ENCODE measurements around the gene SSH2. TPM values are rescaled to one million over a fixed set of nuclear protein-coding genes. Genes with fewer than 3 reads are reported as not detected.

SSH2 gene
- total RNA-seq, 1 experiment from 2014 or later = 13.8 TPM

DNA sequence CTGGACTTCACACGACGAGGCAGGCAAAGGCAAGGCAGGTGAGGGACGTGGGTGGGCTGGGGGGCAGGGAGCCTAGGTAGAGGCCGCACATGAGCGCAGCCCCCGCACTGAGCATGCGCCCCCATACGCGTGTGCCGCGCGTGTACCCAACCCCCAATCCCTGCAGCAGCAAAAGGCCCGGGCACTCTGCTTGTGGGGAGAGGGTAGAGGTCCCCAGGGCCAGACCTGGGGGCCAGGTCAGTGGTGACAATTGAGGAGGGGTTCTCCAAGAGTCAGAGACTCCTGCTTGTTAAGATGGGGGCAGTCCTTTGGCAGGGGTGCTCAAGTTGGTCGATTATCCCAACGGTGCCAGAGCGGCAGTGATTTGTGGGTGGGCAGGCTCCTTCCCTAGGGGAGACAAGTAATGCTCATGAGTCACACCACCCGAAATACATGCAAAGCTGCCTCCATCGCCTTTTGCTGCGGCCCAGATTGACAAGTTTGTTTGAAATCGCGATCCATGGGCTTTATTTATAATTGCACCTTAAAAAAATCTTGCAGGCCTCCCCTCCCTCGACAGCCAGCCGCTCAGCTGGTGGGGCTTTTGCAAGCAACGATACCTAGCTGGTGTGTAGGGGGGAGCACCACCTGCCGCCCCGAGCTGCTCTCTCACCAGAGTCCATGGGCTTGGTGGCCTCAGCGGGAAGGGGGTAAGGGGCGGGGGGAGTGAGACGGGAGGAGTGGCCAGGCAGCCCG is 339.4 kb downstream of the SSH2 start:
- peak; percentile 67 for DNase-seq (ENCODE audit: low spot score)

DNA sequence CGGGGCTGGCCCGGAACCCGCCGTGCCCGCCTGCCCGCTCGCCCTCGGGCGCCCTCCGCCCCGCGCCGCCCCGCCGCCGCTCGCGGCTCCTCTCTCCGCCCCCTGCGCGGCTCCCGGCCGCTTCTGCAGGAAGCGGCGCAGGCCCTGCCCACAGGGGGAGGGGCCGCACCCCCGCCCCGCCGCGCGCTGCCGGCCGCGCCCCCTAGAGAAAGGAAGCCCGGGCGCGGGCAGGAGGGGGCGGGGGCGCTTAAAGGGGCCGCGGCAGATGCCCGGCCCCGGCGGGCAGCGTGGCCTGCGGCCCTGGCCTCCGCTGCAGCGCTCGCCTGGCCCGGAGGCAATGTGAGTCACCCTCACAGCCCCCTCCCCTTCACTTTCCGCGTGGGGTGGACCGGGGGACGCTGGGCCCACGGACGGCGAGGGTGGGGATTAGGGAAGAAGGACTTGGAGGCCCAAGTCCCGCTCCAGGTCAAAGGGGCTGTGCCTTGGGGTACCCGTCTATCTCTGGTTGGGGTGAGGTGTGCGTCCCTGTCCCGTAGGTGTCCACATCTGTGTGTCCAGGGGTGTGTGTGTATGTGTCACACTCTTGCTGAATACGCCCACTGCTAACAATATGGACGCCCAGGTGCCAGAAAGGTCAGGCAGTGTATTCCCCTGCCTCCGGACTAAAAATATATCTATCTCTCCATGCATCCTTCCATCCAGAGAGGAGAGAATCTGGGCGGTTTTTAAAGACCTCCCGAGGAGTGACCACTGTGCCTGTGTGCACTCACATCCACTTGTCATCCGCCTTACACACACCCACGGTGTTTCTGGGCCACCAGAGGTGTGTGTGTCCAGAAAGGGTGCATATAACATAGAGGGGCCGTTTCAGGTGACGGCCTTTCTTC is 340.3 kb downstream of the SSH2 start, which contains the start of gene GIT1:
TSS of gene GIT1 (minus strand) at position 125 of the 887 bp plus-strand sequence. CDS start 270 bp downstream, outside the sequence.
- DNase-seq (ENCODE audit: low spot score) = peak; percentile 63

DNA sequence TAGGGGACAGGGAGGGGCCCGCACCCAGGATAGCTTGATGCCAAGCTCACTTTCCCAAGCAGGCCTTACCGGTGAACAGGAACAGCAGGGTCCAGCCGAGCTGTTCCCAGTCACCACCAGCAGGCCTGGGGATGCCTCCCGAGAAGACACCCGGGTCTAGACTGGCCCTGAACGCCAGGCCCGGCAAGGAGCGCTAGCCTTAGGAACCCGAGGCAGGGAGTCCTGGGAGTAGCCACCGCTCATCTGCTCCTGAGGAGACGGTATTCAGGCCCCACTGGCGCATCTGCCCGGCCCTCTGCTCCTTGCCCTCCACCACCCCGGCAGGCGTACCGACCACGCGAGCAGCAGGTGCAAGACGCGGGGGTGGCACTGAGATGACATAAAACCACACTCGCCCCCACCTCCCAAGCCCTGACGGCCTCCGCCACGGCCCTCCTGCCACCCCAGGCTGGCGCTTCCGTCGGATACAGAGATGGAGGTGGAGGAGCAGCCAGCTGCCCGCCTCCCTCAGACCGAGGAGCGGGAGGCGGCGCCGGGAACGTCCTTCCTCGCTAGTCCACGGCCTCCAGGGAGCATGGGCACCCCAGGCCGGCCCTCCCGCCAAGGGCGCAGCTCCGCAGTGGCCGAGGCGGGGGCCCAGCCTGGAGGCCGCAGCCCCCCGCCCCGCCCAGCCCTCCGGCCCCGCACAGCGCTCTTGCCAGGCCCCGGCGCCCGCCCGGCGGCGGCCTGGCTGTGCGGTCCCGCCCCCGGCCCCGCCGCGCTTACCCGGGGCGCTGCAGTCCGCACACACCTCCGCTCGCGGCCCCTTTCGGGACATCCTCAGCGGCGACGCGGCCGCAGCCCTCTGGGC is 341.2 kb downstream of the SSH2 start:
- DNase-seq (ENCODE audit: low spot score) = no peak

DNA sequence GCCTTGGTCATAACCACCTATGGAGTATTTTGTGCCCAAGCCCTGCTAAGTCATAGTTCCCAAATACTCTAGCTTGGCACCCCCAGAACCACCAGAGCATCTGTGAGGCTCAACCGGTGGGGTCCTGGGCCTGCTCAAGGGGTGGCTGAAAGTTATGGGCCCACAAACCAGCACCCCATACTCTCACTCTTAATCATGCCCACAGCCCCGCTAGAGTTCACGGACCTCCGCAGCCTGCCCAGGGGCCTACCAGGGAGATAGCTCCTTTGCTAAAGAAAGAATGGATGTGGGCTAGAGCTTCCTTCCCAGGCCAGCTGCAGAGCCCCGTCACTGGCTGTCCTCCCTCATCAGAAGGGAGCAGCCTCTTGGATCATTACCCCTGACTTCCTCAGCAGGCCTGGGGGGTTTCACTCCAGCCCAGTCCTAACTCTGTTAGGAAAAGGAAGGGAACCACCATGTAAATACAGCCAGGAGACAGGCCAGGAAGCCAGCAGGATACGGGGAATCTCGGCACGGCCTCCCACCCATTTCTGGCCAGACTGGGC is 341.9 kb downstream of the SSH2 start:
- DNase-seq (ENCODE audit: low spot score) = no peak

DNA sequence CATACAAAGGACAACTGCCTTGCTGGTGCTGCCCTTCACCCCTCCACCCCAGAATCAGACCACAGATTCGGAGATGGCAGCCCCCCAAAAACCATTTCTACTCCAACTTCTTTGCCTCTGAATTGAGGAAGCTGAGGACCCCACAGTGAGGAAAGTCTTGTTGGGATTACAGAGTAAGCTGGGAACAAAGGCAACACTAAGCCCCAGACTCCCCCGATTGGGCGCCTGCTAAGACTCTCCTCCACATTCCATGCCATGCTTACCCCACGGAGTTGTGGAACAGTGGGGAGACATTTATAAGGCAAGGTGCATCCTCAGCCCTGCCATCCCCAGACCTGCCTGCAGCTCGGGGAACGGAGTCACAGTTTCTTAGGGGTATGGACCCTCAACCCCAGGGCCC is 342.4 kb downstream of the SSH2 start:
- DNase-seq (ENCODE audit: low spot score) = no peak

DNA sequence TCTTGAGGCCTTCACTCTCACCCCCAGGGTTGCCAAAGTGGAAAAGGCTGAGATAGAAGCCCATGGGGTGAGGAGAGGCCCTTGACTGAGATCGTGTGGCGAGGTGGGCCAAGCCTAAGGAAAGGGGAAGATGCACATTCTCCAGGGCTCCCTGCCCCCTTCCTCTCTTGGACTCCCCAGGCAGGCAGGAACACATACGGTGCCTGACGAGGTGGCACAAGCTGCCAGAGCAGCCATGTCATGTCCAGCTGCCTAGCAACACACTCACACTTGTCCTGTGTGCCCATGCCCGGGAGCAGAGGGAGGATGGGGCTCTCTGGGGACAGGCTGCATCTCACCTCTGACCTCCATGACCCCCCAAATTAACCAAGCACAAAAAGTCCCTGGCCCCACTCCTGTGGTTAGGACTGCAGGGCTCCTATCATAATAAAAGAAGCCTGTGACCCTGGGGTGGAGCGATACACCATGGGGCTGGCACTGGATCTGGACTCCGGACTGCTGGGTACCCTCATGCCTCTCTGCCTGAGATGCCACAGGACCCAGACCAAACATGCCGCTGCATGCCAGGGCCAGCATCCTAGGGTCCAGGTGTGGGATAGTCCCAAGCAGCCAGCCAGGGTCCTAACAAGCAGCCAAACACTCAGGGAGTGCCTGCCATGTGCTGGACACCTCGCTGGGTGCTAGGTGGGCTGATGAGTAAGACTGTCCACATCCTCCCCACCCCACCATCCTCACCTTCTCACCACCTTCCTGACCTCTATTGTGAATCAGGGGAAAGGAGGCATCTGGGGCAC is 343.2 kb downstream of the SSH2 start:
- DNase-seq (ENCODE audit: low spot score) = no peak

DNA sequence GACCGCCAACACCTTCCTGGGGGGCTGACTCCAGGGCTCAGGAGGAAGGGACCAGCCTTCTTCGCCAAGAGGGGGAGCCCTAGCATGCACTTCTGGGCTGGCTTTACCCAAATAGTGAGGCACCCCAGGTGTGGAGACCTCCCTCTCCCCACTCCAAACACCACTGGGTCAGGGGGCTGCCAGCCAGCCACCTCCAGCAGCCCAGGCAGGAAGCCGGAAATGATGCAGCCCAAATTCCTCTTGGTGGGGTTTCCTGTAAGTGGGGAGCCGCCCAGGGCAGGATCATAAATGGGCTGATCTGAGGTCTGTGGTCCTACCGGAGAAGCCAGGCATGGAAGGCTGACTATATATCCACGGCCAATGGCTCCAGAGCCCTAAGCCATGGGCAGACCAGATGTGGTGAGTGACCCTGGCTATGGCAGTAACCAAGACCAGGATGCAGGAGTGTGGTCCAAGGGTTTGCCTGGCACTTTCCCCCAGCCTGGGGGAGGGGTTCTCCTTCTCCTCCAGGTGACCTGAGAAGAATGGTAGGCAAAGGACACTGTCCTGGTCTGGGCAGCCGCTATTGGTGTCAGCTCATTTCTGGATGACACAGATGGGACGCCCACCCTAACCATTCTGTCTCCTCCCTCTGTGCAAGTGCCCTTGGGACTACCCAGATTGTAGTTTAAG is 344.8 kb downstream of the SSH2 start:
- peak; percentile 67 for DNase-seq (ENCODE audit: low spot score)

DNA sequence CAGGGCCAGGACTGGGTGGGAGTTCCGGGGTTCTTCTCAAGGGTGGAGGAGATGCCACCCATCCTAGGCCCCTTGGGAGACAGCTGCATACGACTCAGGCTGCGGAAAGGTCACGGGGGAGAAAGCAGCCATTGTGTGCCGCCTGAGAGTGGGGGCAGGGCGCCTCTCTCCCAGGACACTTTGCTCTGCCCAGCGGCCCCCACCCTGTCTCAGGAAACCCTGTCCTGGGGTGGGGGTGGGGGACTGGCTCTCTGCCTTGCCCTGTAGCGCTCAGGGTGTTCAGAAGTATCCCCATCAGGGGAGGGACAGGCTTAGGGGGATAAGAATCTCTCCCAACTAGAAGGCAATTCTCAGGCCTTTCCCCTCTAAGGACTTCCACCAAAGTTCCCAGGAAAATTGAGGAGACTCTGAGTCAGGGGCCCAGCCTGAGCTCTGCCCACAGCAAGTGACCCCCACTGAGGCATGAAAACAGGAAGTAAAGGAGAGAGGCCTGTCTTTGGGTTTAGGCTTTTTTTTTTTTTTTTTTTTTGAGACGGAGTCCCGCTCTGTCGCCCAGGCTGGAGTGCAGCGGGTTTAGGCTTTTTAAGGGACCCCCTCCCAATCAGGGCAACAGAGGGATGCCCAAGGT is 345.5 kb downstream of the SSH2 start:
- DNase-seq (ENCODE audit: low spot score) = no peak

DNA sequence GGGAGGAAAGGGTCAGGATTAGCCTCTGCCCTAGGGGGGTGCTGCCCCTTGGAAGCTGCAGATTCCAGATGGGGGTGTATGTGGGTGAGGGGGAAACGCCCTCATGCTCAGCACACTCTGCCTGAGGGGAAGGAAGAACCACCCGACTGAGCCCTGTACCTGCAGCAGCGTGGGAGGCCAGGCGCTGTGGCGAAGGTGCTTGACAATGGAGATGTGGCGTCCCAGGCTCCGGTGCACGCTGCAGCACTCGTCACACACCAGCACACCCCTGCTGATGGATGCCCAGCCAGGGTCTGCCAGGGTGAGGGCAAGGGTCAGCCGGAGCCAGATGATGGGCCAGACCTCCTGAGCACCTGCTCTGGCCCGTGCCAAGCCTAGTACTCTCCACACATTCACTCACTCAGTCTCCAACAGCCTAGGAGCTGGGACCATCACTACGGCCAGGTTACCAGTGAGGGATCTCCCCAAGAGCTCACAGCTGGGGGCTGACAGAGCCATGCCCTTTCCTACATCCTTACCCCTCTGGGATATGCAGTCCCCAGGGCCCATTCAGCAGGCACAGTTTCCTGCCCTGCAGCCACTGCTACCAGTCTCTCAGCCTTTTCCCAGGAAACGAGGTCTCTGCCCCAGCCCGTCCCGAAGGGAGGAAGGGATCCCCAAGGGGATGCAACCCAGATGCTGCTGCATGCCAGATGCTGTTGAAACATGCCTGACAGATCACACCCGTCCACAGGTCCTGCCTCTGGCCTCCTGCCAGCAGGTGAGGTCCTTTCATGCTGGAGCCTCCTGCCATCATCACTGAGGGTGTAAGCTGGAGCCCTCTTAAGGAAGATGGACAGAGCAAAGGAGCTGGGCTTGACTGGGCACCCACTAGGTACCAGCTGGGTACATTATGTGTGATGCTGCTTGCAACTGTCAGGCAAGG is 346.4 kb downstream of the SSH2 start:
- DNase-seq (ENCODE audit: low spot score) = no peak

DNA sequence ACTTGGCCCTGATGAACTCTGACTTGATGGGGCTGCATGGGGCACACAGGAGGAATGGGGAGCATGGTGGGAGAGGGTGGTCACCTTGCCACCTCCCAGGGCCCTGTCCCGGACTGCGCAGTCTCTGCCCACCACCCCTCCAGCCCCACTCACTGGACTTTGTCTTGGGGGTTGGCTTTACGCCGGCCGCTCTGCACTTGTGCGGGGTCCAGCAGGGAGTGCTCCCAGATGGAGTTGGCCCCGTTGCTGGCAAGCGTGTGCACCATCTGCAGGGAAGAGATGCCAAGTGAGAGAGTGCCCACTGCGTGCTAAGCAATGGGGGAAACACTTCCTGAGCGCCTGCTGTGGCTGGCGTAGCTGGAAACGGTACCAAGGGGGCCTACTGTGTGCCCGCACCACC is 347.3 kb downstream of the SSH2 start:
- DNase-seq (ENCODE audit: low spot score) = no peak

DNA sequence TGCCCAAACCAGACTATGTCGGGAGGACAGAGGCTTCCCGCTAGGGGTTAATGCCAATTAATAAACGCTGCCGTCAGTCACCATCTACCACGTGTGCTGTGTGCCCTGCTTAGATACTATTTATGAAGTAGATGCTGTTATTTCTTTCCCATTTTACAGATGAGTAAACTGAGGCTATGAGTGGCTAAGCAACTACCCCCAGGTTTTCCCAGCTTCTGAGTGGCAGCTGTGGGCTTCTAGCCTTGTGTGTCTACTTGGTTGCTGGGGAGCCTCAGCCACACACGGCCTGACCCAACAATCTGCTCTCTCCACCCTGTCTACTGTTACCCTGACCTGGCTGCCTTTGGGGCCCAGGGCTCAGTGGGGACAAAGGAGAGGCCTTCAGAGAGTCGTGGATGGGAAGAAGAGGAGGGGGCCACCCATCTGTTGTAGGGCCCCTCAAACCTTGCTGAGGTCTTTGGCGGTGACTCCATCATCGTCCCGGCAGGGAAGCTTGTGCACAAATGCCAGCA is 347.7 kb downstream of the SSH2 start:
- DNase-seq (ENCODE audit: low spot score) = no peak

DNA sequence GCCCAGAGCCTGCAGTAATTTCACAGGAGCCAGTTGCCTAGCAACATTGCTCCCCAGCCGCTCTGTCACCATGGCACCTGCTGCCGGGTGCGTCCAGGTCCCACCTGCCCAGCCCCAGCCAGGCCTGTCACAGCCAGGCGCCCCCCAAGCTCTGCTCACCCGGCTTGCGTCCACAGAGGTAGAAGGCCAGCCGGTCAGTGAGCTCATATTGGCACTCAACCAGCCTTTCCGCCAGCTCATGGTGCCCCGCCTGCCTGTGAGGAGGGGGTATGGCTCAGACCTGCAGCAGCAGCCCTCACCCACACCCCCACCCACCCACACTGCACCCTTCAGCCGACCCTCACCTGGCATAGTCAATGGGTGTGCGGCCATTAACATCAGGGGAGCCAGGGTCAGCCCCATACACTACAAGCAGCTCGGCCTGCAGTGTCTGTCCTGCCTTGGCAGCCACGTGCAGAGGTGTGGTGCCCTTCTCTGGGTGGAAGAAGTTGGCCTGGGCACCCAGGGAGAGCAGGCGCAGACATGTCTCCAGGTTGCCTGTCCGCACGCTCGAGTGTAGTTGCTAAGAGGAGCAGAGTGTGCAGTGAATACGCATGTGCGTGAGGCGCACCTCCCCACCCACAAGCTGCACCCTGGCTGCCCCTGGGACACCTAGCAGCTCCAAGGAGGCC is 348.3 kb downstream of the SSH2 start:
- DNase-seq (ENCODE audit: low spot score) = no peak

DNA sequence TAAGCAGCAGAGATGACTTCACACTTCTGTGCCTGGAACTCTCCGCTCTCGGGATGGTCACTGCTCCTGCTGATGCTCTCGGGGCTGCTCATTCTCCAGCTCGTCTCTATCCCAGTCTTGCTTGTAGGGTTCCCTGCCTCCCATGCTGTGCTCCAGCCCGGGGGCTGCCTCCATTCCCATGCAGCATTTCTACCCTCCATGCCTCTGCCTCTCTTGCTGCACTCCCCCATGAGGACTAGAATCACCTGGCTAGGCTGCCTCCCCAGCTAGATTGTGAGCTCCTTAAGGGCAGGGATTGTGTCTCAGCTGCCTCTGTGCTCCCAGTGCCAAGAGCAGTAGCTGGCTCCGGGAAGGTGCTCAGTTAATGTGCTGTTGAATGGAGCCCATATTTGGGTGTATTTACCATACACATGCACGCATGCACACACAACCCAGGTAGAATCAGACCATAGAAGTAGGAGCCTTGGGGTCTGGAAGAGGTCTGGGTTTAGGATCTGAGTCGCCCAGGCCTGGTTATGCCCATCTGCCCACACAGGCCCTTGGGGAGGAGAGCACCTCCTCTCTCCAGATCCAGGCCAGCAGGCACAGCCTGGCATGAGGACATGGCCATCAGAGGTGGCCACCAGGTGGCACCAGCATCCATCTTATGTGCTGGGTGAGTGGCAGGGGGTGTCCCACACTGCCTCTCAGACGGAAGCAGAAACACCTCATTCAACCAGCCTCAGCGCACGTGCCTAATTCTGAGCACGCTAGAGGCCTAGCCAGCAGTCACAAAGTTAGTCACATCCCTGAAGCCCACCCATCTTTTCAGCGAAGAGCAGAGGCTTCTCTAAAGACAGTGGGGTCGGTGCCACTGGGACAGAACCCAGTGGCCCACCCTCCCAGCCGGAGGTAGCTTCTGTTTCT is 349.9 kb downstream of the SSH2 start:
- DNase-seq (ENCODE audit: low spot score) = peak; percentile 85

DNA sequence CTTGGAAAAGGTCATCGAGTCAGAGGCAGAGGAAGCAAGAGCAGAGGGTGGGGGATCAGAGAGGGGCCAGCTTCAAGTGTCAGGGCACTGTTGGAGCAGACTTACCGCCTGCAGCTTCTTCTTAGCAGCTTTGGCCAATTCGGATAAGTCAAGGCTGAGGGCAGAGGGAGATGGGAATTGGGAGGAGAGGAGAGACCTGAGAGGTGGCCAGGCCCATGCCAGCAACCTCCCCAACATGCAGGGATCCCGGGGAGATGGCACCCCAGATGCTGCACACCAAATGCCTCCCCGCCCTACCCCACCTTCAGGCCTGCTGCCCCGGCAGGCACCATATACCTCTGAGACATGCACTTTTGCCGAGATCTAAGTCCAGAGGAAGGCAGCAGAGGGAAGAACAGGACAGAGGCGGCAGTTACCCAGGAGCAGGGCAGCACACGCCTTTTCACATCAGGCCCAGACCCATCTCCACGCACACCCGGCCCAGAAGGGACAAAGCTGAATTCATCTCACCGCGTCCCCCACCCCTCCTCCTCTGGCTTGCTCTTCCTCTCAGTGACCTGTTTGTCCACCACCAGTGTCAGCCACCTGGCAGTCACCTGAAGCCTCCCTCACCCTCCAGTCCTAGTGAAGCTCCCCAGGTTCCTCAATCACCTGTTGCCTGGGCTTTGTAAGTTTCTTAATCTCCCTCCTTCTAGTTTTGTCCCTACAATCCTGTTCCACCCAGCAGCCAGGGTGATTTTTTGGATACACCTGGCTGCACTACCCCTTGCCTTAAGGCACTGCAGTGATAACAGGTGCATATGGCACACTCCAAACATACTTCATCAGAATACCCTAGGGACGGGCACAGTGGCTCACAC is 351.2 kb downstream of the SSH2 start:
- DNase-seq (ENCODE audit: low spot score) = no peak

DNA sequence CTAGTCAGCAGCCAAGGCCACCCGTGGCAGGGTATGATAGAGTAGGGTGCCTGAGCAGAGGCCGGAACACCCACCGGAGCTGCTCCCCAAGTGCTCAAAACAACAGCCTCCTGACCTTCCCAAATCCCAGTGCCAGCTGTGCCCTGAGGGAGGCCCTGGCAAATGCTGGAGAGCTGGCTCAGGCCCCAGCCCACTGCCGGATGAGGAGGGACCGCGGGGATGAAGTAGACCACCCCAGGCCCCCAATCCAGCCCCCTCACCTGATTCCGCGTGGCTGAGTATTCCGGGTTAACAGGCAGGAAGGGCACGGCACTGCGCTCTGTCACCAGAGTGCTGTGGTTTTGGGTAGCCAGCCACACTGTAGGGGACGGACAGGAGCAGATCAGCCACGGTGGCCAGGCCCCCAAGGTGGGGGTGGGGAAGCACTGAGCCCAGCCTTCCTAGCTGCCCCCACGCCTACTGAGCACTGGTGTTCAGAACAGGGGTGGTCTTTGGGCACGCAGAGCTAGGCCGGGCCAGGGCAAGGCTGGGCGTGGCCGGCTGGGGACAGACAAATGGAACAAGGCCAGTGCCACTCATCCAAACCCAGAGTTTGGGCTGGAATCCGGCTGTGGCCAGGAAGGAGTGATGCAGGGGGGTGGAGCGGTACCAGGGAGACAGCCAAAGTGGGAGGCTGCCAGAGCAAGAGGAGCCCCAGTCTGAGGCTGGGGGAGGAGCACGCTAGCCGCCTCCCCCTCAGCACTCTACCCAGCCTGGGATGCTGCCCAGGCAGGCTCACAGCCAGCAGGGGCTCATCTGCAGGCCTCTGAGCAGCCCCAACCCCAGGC is 352.4 kb downstream of the SSH2 start:
- peak; percentile 59 for DNase-seq (ENCODE audit: low spot score)
